GDM1 (cell line): Measurements from ENCODE around the gene VSIG10.
"Not testable (repeated sequence)": the region's sequence is repeated elsewhere in the genome, so short reads cannot be mapped to it uniquely, and the experiment has no call there.

Experiments used
- DNase-seq: peaks from one replicate; lab custom pipeline; 2025; lab: John Stamatoyannopoulos, UW

VSIG10 gene

DNA sequence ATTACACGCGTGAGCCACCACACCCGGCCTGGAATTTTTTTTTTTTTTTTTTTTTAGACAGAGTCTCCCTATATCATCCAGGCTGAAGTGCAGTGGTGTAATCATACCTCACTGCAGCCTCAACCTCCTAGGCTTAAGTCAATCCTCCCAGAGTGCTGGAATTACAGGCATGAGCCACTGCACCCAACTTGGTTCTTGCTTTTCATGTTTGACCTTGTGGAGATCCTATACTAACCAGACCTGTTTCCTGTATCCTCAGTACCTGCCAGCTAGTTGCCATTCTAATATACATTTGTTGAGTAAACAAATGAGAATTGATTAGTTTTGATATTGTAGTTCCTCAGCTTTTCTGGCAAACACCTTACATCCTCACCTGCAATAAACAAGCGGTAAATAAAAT lies 3.2 kb upstream of the VSIG10 start:
- no peak for DNase-seq

DNA sequence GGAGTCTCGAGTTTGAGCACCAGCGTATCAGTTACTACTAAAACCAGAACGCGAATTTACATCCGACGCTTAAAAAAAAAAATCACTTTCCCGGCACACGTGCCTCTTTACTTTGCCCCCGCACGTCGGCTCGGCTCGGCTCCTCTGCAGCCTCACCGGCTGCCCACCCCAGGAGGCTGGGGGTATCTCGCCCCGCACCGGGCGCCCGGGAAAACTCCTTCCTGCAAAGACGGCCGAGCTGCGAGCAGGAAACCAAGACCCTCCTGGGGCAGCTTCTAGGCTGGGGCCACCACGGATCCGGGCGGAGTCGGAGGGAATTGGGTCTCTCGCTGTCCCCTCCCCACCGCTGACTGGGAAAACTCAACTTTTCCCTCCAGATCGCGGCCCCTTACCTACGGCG lies 610 bp downstream of the VSIG10 start:
- DNase-seq: no peak

DNA sequence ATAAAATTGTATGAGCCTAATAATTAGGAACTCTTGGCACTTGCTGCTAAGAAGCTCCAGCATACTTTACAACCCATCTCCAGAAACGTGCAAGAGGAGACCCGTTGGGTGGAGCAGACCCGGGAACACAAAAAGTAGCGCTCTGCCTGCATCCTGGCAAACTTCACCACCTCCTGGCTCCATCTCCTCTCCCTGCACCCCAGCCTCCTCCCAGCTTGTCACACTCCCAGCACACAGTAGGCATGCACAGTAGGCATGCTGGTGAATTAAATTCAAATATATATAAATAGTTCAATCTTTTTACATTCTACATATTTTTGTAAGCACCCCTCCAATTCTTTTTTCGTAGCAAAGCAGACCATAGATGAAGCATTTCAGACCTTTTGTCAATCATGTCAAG lies 1.2 kb downstream of the VSIG10 start:
- DNase-seq: no peak

DNA sequence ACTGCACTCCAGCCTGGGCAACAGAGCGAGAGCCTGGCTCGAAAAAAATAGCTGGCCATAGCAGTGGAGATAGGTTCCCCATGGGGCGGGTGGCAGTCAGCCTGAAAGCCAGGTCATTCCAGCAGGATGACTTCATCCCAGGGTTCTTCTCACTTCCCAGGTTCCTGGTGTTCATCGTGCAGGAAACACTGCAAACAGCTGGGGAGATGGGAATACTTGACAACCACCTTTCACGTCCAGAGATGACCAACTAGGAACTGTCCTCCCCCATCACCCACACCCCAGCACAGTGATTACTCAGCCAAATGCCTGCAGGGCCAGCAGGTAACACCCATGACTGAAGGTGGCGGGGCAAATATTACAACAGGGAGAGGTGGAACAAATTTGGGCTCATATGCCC lies 1.7 kb downstream of the VSIG10 start:
- DNase-seq: no peak

DNA sequence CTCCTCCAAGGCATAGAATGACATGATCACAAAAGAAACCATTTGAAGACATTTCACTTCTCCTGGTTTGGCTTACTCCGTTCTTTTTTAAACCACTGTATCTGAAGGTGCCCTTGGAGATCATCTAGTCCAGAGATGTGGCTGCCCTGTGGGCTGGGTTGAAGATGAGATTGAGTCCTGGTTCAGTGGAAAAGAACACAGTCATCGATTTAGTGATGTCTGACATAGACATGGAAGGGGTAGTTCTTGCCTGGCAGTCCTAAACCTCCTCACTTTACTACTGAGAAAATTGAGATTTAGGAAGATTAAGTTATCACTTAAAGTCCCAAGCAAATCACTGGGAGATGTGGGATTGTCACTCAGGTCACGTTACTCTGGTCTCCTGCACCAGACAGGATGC lies 2.8 kb downstream of the VSIG10 start:
- DNase-seq: no peak

DNA sequence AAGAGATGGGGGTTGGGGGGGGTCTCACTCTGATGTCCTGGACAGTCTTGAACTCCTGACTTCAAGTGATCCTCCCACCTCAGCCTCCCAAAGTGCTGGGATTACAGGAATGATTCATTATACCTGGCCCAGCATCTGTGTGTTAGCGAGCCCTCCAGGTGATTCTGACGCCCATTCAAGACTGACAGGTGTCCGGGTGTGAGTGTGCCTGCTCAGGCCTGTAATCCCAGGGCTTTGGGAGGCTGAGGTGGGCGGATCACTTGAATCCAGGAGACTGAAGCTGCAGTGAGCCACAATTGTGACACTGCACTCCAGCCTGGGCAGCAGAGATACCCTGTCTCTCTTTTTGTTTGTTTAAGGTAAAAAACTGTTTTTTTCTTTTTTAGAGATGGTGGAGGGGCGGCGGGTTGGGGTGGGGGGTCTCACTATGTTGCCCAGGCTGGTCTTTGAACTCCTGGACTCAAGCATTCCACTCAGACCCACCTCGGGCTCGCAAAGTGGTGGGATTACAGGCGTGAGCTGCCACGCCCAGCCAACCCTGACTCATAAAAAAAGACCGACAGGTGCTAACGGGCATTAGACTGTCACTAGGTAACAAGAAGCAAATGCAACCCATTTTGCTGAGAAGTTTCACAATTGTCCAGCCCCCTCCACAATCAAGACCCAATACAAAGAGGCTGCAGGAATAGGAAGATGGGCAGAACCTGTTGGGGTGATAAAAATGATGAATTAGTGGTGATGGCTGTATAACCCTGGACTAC lies 4.7 kb downstream of the VSIG10 start:
- no peak for DNase-seq

DNA sequence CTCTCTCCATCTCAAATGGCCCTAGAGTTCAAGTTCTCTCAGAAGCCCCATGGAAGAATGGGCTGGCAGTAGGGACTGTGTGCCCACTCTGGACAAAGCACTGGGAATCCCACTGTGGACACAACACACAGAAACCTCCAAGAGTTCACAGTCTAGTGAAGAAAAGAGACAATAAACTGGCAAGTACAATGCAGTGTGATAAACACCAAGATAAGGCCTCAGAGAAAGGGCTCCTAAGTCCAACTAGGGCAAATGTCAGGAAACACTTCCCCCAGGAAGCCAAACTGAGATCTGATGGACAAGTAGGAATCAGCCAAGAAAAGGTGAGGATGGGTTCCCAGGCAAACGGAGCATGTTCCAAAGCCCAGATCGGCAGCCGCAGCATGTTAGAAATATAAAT lies 5.4 kb downstream of the VSIG10 start:
- DNase-seq: no peak

DNA sequence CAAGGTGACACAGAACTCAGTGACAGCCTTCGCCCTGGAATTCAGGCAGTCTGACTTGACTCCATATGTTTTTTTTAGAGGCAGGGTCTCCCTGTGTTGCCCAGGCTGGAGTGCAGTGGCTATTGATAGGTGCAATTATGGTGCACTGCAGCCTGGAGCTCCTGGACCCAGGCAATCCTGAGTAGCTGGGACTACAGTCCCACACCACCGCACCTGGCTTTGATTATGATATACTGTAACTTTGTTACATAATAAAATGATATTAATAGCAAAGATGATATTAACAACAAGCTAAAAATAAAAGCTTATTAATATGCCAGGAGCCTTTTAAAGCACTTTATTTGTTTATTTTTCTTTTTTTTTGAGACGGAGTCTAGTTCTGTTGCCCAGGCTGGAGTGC lies 9.8 kb downstream of the VSIG10 start:
- DNase-seq: no peak

DNA sequence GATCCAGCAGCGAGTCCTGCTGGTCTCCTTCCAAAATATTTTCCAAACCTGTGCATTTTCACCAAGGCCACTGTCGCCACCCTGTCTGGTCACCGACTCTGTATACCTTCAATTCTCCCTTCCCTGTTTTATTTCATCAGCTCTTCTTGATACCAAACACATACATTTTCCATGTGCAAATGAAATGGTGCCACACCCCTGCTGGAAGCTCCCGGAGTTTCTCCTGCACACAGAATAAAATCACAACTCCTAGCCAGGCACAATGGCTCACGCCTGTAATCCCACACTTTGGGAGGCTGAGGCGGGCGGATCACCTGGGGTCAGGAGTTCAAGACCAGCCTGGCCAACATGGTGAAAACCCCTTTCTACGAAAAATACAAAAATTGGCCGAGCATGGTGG lies 14.0 kb downstream of the VSIG10 start:
- no peak for DNase-seq

DNA sequence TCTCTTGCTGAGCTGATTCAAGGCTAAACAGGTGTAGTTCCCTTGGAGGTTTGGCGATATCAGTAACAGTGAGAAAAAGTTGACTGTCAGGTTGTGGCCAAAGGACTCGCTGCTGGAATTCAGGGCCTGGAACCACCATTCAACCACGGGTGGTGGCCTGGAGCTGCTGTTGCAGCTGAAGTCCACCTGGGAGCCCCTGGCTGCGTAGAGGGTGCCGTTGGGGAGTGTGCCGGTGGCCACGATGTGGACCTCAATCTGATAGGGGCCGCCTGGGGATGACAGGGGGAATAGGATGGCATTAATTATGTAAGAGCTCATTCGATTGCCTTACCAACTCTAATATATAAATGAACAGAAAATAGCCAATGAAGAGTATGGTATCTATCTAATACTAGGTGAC lies 21.6 kb downstream of the VSIG10 start:
- DNase-seq: no peak

DNA sequence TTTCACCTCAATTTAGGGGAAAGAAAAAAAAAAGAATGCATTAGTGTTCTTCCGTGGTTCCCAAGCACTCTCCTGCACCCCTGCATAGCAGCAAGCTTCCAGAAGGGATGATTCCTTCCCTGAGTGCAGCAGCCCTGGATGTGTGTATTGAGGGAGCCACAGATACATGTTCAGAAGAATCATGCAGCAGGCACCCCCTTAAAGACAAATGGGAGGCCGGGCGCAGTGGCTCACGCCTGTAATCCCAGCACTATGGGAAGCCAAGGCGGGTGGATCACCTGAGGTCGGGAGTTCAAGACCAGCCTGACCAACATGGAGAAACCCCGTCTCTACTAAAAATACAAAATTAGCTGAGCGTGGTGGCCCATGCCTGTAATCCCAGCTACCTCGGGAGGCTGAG lies 22.3 kb downstream of the VSIG10 start:
- DNase-seq: not testable (repeated sequence)

DNA sequence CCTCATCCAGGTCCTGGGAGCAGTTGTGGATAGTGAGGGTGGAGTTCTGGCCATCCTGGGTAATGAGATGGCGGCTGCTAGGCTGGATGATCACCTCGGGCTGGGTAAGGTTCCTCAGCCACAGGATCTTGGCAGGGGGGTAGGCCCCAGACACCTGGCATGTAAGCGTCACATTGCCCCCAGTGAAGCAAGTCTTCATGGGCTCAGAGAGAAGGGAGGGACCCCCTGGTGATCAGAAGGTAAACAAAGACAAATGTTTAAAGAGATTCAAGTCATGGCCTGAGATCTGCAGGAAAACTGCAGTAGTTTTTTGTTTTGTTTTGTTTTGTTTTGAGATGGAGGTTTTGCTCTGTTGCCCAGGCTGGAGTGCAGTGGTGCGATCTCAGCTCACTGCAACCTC lies 30.0 kb downstream of the VSIG10 start:
- no peak for DNase-seq

DNA sequence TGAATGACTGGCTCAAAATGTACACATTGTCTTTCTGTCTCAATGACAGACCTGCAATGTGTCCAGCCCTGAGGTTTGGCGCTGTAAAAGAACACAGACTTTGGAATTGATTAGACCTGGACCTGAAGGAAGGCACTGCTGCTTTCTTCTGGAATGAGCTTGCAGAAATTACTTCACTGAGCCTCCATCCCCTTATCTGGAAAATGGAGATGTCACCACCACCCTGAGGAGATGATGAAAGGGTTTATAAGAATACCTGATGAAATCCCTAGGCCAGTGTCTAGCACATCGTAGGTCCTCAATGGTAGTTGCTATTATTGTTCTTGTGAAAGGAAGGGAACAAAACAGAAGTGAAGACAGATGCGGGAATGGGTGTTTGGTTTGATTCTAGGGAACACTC lies 33.2 kb downstream of the VSIG10 start:
- DNase-seq: no peak

DNA sequence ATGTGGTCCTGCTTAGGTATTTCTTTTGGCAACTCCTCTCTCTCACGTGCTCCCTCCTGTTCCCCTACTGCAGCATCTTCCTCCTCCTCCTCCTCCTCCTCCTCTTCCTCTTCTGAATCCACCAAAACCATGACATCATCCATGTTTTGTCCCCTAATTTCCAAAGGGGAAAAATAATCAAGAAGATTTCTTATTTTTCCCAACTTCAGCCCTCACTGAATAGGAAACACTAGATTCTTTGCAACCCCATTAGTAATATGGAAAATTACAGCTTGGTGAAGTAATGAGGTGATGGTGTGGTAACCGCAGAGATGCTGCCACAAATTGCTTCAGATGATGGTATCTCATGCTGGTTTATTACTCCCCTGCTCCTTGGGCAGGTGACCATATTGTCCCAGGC lies 35.4 kb downstream of the VSIG10 start:
- no peak for DNase-seq

DNA sequence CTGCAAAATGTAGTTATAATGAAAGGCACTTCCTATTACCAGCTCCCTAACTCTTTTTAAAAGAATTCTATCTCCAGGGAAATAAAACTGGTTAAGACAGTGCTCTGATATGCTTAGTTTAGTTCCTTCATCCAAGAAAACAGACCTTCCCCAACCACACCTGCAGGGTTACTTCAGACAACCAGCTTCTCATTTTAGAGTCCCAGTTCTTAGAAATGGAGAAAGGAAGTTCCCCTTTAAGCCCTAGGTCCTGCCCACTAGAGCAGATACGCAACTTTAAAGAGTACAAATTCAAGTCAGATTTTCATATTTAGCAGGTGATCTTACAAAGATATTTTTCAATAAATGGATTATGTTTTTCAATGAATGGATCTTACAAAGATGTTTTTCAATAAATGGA lies 38.4 kb downstream of the VSIG10 start:
- DNase-seq: no peak

DNA sequence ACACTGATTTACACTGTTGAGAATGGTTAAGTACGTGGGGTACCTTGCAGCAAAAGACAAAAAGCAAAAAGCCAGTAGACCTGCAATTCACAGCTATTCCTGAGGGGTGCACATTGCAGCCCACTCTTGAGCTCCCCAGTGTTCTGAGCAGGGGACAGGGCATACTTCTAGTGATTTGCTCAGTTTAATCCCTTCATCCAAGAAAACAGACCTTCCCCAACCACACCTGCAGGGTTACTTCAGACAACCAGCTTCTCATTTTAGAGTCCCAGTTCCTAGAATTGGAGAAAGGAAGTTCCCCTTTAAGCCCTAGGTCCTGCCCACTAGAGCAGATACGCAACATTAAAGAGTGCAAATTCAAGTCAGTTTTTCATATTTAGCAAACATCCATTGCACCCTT lies 39.2 kb downstream of the VSIG10 start:
- DNase-seq: no peak

DNA sequence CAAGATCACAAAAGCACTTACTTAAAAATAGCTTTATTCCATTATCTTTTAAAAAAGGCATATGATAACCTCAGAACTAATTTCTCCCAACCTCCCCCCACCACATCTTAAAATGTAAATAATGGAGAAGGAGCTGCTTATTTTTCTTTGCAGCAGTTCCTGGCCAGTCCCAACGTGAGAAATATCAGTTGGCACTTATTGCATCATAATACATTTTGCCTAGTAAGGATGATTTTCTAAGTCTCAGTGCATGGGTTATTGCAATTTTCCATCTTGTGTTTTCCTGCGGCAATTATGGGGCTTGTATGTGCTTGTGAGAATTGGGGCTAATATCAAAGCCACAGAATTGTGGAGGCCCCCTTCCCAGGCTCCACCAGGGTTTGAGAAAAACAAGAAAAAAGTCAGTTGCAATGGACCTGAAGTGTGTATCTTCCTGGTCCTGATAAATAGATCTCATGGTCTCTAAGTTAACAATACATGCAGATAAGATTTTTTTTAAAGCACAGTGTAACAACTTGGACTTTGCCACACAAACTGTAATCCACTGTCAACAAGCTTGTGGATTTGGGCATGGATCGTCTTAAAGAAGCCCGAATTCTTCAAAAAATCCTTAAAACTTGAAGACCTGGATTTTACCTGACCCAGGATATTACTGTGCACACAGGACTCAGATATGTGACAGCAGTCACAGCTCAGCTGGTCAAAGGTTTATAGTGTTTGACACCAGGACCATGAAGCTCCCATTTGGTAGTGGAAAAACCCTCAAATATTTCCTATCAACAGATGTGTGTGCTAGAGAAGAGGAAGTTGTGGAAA lies 40.0 kb downstream of the VSIG10 start:
- no peak for DNase-seq

DNA sequence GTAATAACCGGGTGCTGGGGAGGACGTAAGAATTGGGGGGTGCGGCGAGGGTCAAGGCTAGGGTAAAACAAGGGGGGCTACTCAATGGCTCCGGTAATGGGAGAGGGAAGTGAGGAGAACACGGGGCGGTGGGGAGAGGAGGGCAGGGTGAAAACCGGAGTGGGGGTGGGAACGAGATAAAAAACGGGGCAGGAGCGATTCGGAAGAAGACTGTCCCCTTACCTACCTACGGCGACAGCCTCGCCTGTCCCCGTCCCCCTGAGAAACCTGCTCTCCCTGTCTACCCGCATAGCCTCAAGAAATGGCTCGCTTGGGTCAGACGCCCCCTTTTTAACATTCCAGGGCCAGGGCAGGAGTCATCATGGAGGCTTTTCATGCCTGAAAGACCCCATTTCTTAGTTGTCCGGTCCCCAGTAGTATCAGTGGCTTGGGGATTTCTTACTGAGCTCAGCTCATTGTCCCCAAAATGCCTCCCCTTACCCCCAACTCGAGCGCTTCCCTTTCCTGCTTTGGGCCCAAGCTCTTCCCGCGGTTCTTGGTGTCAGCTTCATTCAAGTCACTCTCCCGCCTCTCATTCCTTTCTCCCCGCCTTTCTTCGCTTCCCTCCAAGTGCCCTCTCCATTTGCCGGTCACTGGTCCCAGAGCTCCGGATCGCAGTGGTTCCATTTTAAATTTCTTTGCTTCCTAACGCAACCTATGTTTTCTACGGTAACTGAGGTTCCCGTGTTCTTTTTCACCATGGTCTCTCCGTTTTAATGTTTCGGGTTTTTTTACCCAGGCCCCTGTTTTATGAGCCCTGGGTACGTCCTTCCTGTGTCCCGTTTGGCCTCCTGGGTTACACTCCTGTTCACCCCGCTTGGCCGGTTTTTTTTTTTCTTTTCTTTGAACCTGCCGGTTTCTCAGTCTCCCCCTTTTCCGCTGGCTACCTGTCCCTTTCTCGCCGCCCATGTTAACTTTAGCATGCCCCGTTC lies 41.7 kb downstream of the VSIG10 start:
- peak; percentile 51 for DNase-seq

DNA sequence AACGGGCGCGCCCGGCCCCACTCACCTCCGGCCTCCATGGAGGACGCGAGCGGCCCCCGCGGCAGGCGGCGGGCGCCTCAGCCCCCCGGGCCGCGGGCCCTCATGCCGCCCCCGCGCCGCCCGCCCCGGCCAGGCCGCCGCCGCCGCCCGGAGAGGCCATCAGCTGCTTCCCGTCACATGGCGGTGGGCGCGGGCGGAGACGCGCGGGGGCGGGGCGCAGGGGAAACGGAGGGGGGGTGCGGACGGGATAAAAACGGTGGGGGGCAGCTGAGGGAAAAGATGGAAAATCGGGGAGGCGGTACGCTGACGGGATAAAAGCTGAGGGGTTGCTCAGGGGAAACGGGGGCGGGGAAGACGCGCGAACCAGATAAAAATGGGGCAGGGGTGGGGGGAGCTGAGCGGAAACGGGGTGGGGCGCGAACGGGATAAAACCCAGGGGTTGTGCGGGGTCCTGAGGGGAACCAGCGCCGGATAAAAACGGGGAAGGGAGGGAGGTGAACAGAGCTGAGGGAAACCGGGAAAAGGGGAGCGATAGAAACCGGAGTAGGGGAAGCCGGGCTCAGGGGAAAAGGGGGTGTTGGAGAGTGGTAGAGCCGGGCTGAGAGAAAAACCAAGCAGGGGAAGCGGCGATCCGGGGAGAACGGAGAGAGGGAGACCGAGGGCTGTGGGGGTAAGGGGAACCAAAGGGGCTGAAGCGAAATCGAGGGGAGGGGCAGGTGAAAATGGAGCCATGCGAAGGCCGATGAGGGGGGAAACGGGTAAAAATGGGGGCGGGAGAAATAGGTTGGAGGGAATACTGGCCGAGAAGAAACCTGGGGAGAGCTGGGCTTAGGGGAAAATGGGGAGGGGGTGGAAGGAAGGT lies 42.6 kb downstream of the VSIG10 start, which contains the start of gene WSB2:
Gene WSB2 (minus strand): TSS at position 169 of the 862 bp plus-strand sequence. CDS start 131 bp downstream, at position 38.
- DNase-seq: no peak

DNA sequence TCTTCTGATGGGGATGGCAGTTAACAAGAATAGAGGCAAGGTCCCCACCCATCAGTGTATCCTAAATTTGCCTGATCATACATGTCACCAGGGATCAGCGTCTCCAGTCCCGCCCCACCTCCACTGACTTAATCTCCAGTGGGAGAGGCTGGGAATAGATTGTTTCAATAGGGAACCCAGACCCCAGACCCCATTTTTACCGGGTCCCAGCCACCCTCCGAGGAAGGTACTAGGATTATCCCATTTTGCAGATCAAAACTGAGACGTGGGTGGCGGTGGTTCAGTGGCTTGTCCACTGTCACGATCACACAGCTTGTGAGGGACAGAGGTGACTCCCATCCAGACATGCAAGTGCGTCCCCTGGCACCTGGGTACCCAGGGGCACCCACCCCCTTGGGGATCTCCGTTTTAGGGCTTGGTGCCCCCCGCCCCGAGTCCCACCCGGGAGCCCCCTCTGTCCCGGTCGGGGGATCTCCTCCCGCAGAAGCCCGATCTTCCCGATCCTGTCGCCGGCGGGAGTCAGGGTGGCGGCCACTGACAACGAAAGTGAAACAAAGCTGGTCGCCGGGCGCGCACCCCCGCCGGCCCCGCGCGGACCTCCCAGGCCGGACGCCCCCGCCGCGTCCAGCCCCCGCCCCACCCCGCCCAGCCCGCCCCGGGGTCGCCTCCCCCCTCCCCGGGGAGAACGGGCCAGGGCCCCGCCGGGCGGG lies 43.4 kb downstream of the VSIG10 start:
- no peak for DNase-seq
